ENCODE measurements around the gene NFATC3.
"Not testable (repeated sequence)": the region's sequence is repeated elsewhere in the genome, so short reads cannot be mapped to it uniquely, and the experiment has no call there.

Gene NFATC3

GRCh38 chr16:68120496-68120895 lies 35.3 kb downstream of the NFATC3 start:
- not testable (repeated sequence) for DNase-seq

GRCh38 chr16:68126395-68126794 lies 41.2 kb downstream of the NFATC3 start:
- DNase-seq: no peak

GRCh38 chr16:68128577-68129305 lies 43.6 kb downstream of the NFATC3 start:
- peak; percentile 62 for DNase-seq

GRCh38 chr16:68130520-68130919 lies 45.4 kb downstream of the NFATC3 start:
- no peak for DNase-seq

GRCh38 chr16:68131813-68132706 lies 46.9 kb downstream of the NFATC3 start:
- no peak for DNase-seq

- DNase-seq: not testable (repeated sequence)
Observed at GRCh38 chr16:68133000-68133399, 47.8 kb downstream of the NFATC3 start.

- no peak for DNase-seq
Observed at GRCh38 chr16:68134644-68135043, 49.5 kb downstream of the NFATC3 start.

GRCh38 chr16:68136515-68136914 lies 51.3 kb downstream of the NFATC3 start:
- DNase-seq: no peak

GRCh38 chr16:68144008-68144407 lies 58.8 kb downstream of the NFATC3 start:
- DNase-seq: no peak

- no peak for DNase-seq
Observed at GRCh38 chr16:68146585-68146984, 61.4 kb downstream of the NFATC3 start.

- DNase-seq: no peak
Observed at GRCh38 chr16:68147444-68147843, 62.3 kb downstream of the NFATC3 start.

GRCh38 chr16:68149596-68149995 lies 64.4 kb downstream of the NFATC3 start:
- no peak for DNase-seq

GRCh38 chr16:68155425-68155824 lies 70.3 kb downstream of the NFATC3 start:
- no peak for DNase-seq

GRCh38 chr16:68162413-68162812 lies 77.2 kb downstream of the NFATC3 start:
- no peak for DNase-seq

- DNase-seq: not testable (repeated sequence)
Observed at GRCh38 chr16:68163275-68163674, 78.1 kb downstream of the NFATC3 start.

- DNase-seq: no peak
Observed at GRCh38 chr16:68166264-68166663, 81.1 kb downstream of the NFATC3 start.

GRCh38 chr16:68179196-68179795 lies 94.1 kb downstream of the NFATC3 start:
- no peak for DNase-seq

- no peak for DNase-seq
Observed at GRCh38 chr16:68179855-68180254, 94.7 kb downstream of the NFATC3 start.

- no peak for DNase-seq
Observed at GRCh38 chr16:68183046-68183445, 97.9 kb downstream of the NFATC3 start.

- DNase-seq: no peak
Observed at GRCh38 chr16:68186877-68187276, 101.7 kb downstream of the NFATC3 start.

GRCh38 chr16:68187505-68187904 lies 102.3 kb downstream of the NFATC3 start:
- DNase-seq: no peak

- DNase-seq: no peak
Observed at GRCh38 chr16:68188170-68188569, 103.0 kb downstream of the NFATC3 start.

- DNase-seq: no peak
Observed at GRCh38 chr16:68190081-68190480, 104.9 kb downstream of the NFATC3 start.
